Measurements from ENCODE around the gene ALDH1L1. TPM values are rescaled to one million over a fixed set of nuclear protein-coding genes. Genes with fewer than 3 reads are reported as not detected.

The ALDH1L1 gene
- total RNA-seq, 1 experiment from 2014 or later, result 0.36 TPM

DNA sequence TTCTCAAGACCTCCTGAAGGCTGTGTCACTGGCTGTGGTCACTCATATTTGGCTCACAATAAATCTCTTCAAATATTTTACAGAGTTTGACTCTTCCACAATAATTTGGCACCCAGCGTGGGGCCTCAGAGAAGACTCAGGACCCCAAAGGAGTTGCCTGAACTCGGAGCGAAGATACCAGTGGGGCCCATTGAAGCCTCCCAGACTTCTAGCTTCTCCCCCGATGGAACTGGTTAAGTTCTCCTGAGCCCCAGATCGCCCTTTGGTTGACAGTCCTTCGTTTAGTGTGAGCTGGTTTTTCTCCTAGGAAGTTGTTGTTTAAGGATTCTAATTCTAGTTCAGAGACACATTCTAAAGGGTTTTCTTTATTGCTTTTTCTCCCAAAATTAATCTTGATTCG is 95.1 kb downstream of the ALDH1L1 start:
- in situ Hi-C loops (cut with HindIII; ENCODE audit: low pct_unique_long_range_greater_than_20kb, low sequenced_read_pairs) (no loop called here), intact Hi-C loops (cut with micrococcal nuclease; ENCODE audit: unreplicated experiment) (no loop called here)
- no TSS peak for BruUV-seq (replicated peaks)
- peaks cover 35% of the 10 kb centered on the region; the same call in 1 of the 2 replicates for H3K9me3 ChIP-seq (ENCODE audit: control insufficient read depth, insufficient read depth, low read depth, low read length)
- no peaks in the 10 kb centered on the region for H3K36me3 ChIP-seq (ENCODE audit: control insufficient read depth, insufficient read depth, low read length)
- H3K4me3 ChIP-seq (ENCODE audit: low read depth in 2 of 2, low read length in 2 of 2), result no peak overlapping the region
- CTCF ChIA-PET, result interaction anchor here (0.7 kb wide), 1 partner anchor 41 kb away, joined by 3 read pairs; no protein-coding TSS in a partner anchor
- DNase-seq (ENCODE audit: low read depth, low spot score) (no peak), ATAC-seq (no peak)
- POLR2A ChIA-PET, result no interaction called here
- no peaks in the 10 kb centered on the region for H3K27me3 ChIP-seq (ENCODE audit: control insufficient read depth, insufficient read depth, low read length)
- TF ChIP-seq SIN3A (IDR thresholded peaks at IDR 0.05; ENCODE audit: borderline replicate concordance, insufficient read depth, low read depth, low read length) (no peak), POLR2AphosphoS5 (IDR thresholded peaks at IDR 0.05; ENCODE audit: low read depth, low read length) (no peak), TCF7L2 (IDR thresholded peaks at IDR 0.05; ENCODE audit: low read depth, low read length) (no peak)
- TF ChIP-seq, protein P1, sequence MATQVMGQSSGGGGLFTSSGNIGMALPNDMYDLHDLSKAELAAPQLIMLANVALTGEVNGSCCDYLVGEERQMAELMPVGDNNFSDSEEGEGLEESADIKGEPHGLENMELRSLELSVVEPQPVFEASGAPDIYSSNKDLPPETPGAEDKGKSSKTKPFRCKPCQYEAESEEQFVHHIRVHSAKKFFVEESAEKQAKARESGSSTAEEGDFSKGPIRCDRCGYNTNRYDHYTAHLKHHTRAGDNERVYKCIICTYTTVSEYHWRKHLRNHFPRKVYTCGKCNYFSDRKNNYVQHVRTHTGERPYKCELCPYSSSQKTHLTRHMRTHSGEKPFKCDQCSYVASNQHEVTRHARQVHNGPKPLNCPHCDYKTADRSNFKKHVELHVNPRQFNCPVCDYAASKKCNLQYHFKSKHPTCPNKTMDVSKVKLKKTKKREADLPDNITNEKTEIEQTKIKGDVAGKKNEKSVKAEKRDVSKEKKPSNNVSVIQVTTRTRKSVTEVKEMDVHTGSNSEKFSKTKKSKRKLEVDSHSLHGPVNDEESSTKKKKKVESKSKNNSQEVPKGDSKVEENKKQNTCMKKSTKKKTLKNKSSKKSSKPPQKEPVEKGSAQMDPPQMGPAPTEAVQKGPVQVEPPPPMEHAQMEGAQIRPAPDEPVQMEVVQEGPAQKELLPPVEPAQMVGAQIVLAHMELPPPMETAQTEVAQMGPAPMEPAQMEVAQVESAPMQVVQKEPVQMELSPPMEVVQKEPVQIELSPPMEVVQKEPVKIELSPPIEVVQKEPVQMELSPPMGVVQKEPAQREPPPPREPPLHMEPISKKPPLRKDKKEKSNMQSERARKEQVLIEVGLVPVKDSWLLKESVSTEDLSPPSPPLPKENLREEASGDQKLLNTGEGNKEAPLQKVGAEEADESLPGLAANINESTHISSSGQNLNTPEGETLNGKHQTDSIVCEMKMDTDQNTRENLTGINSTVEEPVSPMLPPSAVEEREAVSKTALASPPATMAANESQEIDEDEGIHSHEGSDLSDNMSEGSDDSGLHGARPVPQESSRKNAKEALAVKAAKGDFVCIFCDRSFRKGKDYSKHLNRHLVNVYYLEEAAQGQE (IDR thresholded peaks at IDR 0.05; ENCODE audit: insufficient read depth in 1 of 2, low read depth in 2 of 2, low read length in 1 of 2), result no peak
- TF ChIP-seq, protein P2, sequence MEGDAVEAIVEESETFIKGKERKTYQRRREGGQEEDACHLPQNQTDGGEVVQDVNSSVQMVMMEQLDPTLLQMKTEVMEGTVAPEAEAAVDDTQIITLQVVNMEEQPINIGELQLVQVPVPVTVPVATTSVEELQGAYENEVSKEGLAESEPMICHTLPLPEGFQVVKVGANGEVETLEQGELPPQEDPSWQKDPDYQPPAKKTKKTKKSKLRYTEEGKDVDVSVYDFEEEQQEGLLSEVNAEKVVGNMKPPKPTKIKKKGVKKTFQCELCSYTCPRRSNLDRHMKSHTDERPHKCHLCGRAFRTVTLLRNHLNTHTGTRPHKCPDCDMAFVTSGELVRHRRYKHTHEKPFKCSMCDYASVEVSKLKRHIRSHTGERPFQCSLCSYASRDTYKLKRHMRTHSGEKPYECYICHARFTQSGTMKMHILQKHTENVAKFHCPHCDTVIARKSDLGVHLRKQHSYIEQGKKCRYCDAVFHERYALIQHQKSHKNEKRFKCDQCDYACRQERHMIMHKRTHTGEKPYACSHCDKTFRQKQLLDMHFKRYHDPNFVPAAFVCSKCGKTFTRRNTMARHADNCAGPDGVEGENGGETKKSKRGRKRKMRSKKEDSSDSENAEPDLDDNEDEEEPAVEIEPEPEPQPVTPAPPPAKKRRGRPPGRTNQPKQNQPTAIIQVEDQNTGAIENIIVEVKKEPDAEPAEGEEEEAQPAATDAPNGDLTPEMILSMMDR (IDR thresholded peaks at IDR 0.05), result no peak
- H3K27ac ChIP-seq (ENCODE audit: low read length), result no peak overlapping the region
- peaks cover 17% of the 10 kb centered on the region for H3K4me1 ChIP-seq (ENCODE audit: control insufficient read depth, insufficient read depth, low read length)

DNA sequence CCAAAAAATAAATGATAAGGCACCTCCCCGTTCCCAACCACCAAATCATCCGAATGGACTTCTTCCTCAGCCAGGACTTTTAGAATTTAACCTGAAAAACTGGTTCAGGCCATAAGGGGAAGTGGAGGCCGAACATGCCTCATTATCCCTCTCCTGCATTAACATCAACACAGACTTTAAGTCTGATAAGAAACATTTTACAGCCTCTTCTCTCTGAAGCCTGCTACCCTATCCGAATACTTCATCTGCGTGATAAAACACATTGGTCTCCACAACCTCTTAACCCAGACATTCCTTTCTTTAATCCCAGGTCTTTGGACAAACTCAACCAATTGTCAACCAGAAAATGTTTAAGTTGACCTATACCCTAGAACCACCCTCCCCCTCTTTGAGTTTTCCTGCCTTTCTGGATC is 95.6 kb downstream of the ALDH1L1 start:
- ChIA-PET POLR2A (no interaction called here), CTCF (no interaction called here)
- TF ChIP-seq, protein P2 (IDR thresholded peaks at IDR 0.05), result no peak
- TF ChIP-seq SIN3A (IDR thresholded peaks at IDR 0.05; ENCODE audit: borderline replicate concordance, insufficient read depth, low read depth, low read length), result no peak
- TF ChIP-seq TCF7L2 (IDR thresholded peaks at IDR 0.05; ENCODE audit: low read depth, low read length), result no peak
- TF ChIP-seq POLR2AphosphoS5 (IDR thresholded peaks at IDR 0.05; ENCODE audit: low read depth, low read length), result no peak
- TF ChIP-seq, protein P1 (IDR thresholded peaks at IDR 0.05; ENCODE audit: insufficient read depth in 1 of 2, low read depth in 2 of 2, low read length in 1 of 2), result no peak
- no peaks in the 10 kb centered on the region for H3K27me3 ChIP-seq (ENCODE audit: control insufficient read depth, insufficient read depth, low read length)
- intact Hi-C loops (cut with micrococcal nuclease; ENCODE audit: unreplicated experiment) (no loop called here), in situ Hi-C loops (cut with HindIII; ENCODE audit: low pct_unique_long_range_greater_than_20kb, low sequenced_read_pairs) (no loop called here)
- no TSS peak for BruUV-seq (replicated peaks)
- ATAC-seq, result no peak
- peaks cover 17% of the 10 kb centered on the region for H3K4me1 ChIP-seq (ENCODE audit: control insufficient read depth, insufficient read depth, low read length)
- peak overlapping the region; percentile 59 to 61 for H3K4me3 ChIP-seq (ENCODE audit: low read depth in 2 of 2, low read length in 2 of 2)
- peaks cover 31% of the 10 kb centered on the region; the same call in 1 of the 2 replicates for H3K9me3 ChIP-seq (ENCODE audit: control insufficient read depth, insufficient read depth, low read depth, low read length)
- no peak for DNase-seq (ENCODE audit: low read depth, low spot score)
- H3K36me3 ChIP-seq (ENCODE audit: control insufficient read depth, insufficient read depth, low read length), result no peaks in the 10 kb centered on the region
- H3K27ac ChIP-seq (ENCODE audit: low read length), result peak overlapping the region; percentile 76
